A204.1 (cell line): ENCODE data around the gene ATL1.
A peak's percentile ranks its signal among the peaks of the same experiment; 100 is the strongest.
"Not testable (repeated sequence)": the region's sequence is repeated elsewhere in the genome, so short reads cannot be mapped to it uniquely, and the experiment has no call there.

Experiments used
- FAIRE-seq: peaks from 2 replicates; lab custom pipeline; 2012; peaks lifted over from hg19 to GRCh38; lab: Jason Lieb, UNC

The ATL1 gene

GRCh38 chr14:50534997-50535396 is 24.9 kb upstream of the ATL1 start:
- FAIRE-seq, result no peak

- FAIRE-seq, result not testable (repeated sequence)
Observed at GRCh38 chr14:50538034-50538433, 21.9 kb upstream of the ATL1 start.

GRCh38 chr14:50539051-50539450 is 20.9 kb upstream of the ATL1 start:
- no peak for FAIRE-seq

DNA sequence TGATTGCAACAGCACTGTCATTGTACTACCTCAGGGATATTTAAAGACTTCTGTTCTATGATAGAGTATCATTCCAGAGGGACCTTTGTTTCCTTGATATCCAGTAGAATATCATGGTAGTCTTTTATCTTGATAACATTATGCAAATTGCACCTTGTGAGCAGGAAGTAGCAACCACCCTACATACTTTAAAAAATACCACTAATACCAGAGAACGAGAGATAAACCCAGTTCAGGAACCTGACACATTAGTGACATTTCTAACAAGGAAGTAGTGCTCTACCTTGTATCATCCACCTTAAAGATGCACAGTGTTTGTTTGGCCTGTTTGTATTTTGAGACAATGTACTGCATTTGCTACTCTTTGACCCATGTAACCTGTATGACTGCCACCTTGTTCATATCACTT is 18.8 kb upstream of the ATL1 start:
- no peak for FAIRE-seq

DNA sequence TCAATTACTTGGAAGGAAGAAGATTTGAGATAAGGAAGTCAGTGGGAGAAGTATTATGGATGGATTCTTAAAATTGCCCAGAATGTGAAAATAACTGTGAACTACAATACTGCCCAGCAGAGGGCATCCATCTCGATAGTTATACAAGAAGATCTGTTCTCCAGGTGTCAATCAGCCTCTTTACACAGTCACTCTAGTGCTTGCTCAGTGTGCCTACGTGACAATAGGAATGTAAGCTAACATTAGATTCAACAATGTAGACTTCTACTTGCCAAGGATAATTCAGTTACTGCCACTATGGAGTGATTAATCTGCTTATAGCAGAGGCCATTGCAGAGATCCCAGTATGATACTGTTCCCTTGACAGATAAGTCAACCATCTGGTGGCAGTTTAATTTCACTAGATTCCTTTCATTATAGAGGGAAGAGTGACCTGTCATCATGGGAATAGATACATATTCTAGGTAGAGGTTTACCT is 17.0 kb upstream of the ATL1 start:
- peak; percentile 39 for FAIRE-seq

DNA sequence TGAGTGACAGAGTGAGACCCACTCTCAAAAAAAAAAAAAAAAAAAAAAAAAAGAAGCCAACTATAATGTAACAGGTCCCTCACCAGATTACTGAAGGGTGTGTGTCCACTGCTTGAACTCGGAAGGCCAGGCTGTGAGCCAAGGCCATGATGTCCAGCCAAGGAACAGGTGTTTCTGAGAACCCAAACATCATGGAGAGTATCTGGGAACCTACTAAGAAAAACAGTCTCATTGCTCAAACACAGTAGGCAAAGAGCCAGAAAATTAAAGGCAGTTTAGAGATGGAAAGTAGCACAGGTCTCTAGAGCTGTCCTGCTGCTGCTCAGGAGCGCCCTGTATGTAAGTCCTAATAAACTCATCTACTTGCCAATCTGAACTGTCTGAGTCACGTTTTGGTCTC is 15.0 kb upstream of the ATL1 start:
- no peak for FAIRE-seq

DNA sequence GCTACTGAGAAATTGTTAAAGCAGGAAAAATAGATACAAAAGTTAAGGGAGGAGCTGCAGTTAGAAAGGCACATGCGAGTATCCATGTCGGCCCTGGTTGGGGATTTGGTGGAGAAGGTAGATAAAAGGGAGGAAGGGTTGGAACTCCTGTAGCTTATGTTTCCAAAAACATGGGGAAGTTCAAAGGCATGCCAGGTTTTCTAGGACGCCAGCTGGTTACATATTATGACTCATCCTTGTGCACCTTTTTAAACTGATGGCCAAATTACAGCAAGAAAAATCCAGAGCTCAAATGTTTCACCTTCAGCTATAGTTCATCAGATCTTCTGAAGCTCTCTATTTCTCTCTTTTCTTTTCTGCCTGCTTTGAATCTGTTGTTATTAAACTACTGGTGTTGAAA is 14.3 kb upstream of the ATL1 start:
- no peak for FAIRE-seq

GRCh38 chr14:50550294-50550693 is 9.7 kb upstream of the ATL1 start:
- FAIRE-seq, result no peak

DNA sequence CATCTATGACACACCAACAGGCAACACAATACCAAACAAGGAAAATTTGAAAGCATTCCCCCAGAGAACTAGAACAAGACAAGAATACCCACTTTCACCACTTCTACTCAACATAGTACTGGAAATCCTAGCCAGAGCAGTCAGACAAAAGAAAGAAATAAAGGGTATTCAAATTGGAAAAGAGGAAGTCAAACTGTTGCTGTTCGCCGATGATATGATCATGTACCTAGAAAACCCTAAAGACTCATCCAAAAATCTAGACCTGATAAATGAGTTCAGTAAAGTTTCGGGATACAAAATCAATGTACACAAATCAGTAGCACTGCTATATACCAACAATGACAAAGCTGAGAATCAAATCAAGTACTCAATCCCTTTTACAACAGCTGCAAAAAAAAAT is 8.1 kb upstream of the ATL1 start:
- FAIRE-seq, result no peak

DNA sequence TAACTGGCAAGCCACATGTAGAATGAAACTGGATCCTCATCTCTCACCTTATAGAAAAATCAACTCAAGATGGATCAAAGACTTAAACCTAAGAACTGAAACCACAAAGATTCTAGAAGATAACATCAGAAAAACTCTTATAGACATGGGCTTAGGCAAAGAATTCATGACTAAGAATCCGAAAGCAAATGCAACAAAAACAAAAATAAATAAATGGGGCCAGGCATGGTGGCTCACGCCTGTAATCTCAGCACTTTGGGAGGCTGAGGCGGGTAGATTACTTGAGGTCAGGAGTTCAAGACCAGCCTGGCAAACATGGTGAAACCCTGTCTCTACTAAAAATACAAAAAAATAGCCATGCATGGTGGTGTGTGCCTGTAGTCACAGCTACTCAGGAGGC is 7.1 kb upstream of the ATL1 start:
- not testable (repeated sequence) for FAIRE-seq

GRCh38 chr14:50560931-50561285 is 963 bp downstream of the ATL1 start:
- no peak for FAIRE-seq

DNA sequence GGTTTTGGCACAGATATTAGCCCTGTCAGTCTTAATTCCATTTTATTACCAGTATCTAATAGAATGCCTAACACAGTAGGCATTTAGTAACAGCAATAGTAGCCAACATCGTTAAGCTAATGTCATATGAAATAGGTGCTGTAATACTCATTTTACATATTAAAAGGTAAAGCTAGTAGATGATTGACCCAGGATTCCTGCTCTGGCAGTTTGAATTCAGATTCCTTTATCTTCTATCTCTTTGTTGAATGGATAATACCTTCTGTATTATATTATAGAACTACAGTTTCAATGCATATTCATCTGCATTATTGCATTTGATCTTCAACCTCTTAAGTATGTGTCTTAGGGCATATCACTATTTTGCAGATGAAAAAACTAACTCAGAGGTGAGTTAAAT is 2.9 kb downstream of the ATL1 start:
- no peak for FAIRE-seq

DNA sequence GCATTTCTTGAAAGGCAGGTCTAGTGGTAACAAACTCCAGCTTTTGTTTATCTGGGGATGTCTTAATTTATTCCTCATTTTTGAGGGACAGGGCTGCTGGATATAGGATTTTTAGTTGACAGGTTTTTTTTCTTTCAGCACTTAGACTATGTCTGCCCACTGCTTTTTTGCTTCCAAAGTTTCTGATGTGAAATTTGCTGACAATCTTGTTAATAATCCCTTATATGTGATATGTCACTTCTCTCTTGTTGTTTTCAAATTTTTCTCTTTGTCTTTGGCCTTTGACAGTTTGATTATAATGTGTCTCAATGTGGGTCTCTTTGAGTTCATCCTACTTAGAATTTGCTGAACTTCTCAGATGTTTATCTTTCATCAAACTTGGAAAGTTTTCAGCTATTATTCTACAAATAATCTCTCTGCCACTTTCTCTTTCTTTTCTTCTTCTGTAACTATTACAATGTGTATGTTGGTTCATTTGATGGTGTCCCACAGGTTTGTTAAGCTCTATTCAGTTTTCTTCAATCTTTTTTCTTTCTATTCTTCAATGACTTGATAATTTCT is 9.8 kb downstream of the ATL1 start:
- no peak for FAIRE-seq

GRCh38 chr14:50573862-50574261 is 13.9 kb downstream of the ATL1 start:
- no peak for FAIRE-seq

GRCh38 chr14:50575769-50576168 is 15.8 kb downstream of the ATL1 start:
- FAIRE-seq, result no peak

DNA sequence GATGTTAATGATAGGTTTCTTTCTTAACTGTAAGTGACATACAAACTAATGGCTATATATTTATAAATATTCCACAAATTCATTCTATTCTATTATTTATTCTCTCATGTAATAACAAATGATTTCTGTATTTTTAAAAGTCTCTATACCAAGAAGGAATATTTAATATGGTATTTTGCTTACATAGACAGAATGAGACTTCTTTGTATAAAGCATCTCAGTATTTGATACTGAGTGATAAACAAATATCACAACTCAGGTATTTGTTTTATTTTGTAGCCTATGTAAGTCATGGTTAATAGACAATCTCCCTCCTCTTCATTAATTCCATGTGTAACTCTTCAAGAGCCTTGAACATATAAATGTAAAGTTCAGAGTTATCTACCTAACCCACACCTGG is 18.0 kb downstream of the ATL1 start:
- FAIRE-seq, result peak; percentile 16

DNA sequence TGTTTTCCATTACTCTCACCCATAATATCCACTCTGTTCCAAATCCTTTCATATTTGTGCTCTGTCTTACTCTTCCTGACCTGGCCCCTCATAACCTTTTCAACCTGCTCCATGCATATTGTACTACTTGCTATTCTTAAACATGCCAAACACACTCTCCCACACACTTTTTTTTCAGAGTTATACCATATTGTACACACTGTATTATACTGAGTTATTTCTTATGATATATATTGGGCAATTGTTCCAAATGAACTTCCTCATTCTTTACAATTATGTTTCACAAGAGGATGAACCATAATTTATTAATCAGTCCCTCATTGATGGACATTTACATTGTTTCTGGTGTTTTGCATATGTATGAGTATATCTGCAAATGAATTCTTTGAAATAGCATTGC is 18.5 kb downstream of the ATL1 start:
- no peak for FAIRE-seq

DNA sequence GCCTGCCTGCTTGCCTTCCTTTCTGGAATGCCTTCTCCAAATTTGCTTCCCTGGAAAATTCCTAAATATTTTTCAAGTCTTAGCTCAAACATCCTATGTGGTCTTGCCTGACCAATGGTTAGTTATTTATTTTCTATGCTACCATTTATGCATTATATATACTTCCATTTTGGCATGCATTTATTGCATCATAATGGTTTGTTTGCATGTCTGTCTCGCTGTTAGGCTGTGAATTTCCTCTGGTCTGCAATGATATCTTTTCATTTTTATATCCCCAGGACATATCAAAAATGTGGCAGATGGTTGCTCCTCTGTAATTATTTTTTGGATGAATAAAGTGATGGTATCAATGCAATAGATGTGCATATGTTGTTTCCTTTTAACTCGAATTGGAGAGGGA is 30.5 kb downstream of the ATL1 start:
- no peak for FAIRE-seq

DNA sequence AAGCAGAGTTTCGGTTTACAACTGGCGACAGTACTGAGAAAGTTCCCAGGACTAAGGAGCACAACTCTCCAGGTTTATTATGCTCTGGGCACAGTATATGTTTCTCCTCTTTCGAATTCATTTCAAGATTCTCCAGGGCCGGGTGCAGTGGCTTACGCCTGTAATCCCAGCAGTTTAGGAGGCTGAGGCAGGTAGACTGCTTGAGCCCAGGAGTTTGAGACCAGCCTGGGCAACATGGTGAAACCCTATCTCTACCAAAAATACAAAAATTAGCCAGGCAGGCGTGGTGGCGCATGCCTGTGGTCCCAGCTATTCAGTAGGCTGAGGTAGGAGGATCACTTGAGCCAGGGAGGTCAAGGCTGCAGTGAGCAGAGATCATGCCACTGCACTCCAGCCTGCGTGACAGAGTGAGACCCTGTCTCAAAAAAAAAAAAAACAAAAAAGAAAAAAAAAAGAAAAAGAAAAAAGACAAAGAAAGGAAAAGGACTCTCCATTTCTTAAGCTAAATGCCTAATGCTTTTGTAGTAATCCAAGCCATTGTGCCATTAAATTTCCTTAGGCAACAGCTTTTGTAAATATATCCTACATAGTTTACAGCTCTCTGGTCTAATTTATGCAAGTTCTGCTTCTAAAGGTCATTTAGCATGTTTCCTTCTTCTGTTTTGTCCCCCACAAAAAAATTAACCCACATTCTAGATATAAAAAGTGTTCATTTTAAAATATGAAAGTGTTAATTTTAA is 34.8 kb downstream of the ATL1 start:
- FAIRE-seq, result no peak

GRCh38 chr14:50598765-50599164 is 38.8 kb downstream of the ATL1 start:
- FAIRE-seq, result no peak

- peak; percentile 98 for FAIRE-seq
Observed at GRCh38 chr14:50599700-50600444, 39.9 kb downstream of the ATL1 start.

DNA sequence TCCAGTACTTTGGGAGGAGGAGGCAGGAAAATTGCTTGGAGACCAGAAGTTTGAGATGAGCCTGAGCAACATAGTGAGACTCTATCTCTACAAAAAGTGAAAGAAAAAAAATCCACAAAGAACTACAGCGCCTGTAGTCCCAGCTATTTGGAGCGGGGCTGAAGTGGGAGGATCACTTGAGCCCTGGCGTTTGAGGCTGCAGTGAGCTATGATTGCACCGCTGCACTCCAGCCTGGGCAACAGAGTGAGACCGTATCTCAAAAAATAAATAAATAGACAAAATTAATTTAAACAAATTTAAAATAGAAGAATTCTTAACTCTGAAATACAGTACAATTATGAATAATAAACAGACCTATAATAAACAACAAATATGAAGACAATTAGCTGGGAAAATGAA is 40.9 kb downstream of the ATL1 start:
- FAIRE-seq, result no peak

DNA sequence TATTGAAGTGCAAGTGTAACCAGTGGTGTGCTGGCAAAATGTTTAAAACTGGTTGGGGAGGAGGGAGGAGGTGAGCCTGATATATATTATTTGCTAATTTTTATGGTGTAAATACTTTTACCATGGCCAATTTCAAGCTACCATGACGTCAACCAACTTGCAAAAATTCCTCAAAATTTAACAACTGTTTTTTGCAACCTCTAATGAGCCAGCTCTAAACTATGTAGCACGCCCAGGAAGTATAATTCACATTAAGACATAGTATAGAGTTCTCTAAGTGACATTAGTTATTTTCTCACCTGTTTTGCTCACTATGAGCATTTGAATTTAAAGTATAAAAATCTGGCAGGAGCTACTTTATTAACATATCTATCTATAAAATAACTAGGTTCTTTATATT is 41.4 kb downstream of the ATL1 start:
- no peak for FAIRE-seq

GRCh38 chr14:50602035-50602434 is 42.1 kb downstream of the ATL1 start:
- FAIRE-seq, result no peak
